GM18517 (cell line): Measurements from ENCODE around the gene OR6N1.

Experiments used
- ATAC-seq: cut with Tn5 transposase; IDR thresholded peaks from one replicate; pipeline ENCODE4 v1.9.1; 2021; ENCODE audit warnings: mild to moderate bottlenecking, moderate library complexity; ENCODE audit not compliant: unreplicated experiment

The OR6N1 gene

DNA sequence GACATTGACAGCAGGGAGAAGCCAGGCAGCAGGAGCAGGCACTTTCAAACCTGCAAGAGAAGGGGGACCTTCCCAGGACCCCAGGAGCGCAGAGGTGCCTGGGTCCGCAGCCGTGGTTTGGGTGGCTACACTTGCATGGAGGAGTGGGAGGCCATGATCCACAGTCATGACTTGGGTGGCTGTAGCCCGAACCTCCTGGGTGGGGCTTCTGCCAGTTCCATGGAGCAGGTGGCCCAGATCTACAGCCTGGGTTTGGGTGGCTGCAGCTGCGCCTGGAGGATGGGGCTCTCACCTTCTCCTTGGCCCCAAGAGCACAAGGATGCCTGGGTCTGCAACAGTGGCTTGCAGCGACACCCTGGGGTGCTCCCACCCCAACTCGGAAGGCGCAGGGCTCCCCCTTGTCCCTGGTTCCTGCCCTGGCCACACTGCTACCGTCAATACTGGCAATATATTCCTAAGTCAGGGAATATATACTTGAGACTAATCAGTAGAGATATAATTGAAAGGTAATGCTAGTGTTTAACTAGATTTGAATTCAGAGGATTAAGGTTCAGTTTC lies 19.8 kb downstream of the OR6N1 start:
- no peak for ATAC-seq

DNA sequence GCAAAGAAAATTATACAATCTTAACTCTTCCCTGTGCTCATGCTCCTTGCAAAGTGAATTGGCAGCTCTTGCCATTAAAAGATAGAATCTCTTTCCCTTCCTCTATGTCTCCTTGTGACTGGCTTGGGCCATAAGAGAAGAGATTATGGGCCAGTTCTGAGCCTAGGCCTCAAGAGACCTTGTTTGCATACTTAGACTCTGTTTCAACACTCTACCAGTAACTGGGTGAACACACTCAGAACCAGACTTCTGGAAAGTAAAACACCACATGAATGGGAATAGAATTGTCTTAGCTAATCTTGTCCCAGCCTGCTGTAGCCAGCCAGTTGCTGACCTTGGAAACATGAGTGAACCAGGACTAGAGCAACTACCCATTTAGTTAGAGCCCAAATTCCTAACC lies 36.1 kb downstream of the OR6N1 start:
- ATAC-seq = no peak

GRCh38 chr1:158732524-158732923 lies 39.5 kb downstream of the OR6N1 start:
- ATAC-seq = no peak

DNA sequence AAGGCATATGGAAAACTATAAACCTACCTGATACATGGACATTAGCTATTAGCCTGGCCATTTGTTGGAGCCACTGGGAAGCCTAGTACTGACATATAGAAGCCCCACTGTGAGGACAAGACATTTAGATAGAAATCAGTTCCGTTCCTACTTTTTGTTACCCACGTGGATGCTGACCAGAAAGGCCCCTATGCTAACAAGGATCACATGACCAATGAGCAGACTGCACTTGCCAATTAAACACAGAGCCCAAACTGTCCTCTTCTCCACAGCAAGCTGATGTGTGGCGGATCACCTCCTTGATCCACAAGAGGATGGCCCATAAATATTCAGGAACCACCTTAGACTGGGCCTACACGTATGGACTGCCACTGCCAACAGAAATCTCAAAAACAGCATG lies 40.3 kb downstream of the OR6N1 start:
- no peak for ATAC-seq

DNA sequence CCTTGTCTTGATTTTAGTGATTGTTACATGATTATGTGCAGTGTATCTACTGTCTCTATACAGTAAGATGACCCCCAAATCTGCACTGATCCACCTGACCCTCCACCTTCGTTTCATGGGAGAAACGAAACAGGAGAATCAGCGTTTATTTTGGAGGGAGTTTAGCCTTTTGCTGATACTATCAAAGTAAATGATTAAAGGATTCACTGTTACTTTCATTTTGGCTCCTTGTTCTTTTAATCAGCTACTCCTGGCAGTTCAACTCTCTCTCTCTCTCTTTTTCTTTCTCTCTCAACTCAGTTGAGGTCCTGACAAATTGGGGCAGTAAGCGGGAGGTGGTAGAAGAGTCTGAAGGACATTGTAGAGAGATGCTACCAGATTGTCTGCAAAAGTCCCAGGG lies 41.5 kb downstream of the OR6N1 start:
- no peak for ATAC-seq

DNA sequence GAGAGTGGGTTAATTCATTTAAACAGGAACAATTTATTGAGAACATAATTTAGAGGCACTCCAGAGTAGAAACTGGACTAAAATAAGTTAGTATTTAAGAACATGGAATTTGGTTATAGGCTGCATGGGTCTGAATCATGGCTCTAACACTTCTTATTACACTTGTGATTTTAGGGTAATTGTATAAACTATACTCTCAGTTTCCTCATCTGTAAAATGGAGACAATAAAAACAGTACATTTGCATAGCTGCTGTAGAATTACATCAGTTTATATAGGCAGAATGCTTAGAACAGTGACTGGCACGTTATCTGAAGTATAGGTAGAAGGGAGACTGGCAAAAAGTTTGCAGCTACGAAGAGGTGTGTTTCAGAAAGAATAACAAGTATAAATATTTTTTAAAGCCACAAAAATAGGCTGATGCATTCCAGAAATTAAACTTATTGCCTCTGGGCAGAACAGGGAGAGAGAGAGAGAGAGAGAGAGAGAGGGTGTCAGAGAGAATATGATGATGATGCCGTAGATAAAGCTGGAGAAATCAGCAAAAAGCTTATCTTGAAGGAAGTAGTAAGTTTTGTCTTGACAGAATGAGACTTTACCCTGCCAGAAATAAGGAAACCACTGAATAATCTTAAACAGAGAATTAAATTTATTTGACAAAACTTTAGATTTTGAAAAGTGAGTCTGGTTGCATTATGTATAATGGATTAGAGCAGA lies 43.3 kb downstream of the OR6N1 start:
- ATAC-seq = no peak

DNA sequence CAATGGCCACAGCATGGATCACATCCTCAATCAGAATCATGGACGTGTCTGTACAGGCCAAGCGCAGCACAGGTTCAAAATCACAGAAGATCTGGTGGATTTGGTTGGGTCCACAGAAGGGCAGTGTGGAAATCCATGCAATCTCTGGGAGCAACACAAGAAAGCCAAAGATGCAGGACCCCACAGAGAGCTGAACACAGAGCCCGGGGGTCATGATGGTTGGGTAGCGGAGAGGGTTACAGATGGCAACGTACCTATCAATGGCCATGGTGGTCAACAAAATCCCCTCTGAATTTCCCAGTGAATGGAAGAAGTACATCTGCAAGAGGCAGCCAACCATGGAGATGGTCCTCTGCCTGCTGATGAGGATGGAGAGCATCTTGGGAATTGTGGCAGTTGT lies 47.6 kb downstream of the OR6N1 start:
- no peak for ATAC-seq

- ATAC-seq = no peak
Measured at GRCh38 chr1:158720620-158721019, 51.4 kb downstream of the OR6N1 start, which contains the start of gene OR6K3. Gene OR6K3 (minus strand): TSS chr1:158720720. CDS start chr1:158718115, 2,605 bp downstream.

DNA sequence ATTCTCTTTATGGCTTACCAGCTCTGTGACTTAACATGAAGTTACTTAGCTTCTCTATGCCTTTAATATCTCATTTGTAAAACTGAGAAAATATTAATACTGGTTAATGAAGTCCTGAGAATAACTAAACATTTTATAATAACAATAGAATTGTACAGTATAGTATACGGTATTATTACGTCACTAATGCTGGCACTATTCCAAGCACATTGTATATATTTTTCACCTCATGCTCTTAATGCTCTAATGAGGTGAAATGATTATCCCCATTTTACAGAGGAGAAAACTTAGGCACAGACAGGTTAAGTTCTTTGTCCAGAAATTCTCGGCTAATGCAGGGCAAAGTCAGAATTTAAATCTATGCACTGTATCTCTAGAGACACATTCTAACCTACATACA lies 52.3 kb downstream of the OR6N1 start:
- no peak for ATAC-seq

DNA sequence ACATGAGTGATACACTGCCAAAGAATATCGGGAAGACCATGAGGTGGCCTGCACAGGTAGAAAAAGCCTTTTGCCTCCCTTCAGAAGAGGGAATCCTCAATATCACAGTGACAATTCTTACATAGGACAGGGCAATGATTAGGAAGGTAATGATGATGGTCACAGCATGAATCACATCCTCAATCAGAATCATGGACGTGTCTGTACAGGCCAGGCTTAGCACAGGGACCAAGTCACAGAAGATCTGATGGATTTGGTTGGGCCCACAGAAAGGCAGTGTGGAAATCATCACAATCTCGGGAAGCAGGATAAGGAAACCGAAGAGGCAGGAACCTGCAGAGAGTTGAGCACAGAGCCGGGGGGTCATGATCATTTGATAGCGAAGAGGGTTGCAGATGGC lies 54.7 kb downstream of the OR6N1 start:
- ATAC-seq = no peak

DNA sequence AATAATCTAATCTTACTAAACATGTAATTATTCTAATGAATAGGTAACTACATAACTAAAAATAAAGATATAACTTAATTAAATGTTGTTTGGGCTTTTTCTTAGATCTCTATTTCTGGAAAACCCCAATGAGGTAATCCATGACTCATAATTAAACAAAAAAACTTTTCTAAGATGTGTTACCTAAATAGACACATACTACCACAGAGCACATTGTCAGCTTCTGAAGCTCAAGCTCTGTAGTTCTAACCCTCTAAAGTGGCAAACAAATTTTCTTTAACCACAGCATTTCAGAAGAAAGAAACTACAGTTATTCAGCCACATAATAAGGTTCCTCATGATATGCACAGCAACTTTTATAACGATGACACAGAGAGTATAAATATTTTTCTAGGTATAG lies 55.7 kb downstream of the OR6N1 start:
- ATAC-seq = no peak

- ATAC-seq = no peak
Measured at GRCh38 chr1:158714754-158715153, 57.2 kb downstream of the OR6N1 start.
